Measurements from ENCODE around the gene VMO1.

VMO1 gene

DNA sequence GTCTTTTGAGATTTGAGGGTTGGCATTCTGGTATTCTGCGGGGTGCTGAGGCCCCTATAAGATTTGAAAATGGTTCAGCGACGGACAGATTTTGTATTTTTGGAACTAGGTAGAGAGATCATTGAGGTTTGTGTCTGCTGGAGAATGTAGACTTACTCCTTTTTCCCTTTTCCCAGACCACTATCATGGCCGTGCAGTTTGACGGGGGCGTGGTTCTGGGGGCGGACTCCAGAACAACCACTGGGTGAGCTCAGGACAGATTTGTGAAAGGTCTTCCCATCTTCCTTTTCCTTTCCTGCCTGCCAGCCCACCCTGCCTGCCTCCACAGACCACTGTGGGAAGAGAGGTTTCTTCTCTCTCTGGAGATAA lies 10.4 kb upstream of the VMO1 start:
- peak; percentile 76 for DNase-seq (ENCODE audit: low read depth)
- peaks cover 9% of the 10 kb centered on the region for H3K4me1 ChIP-seq (ENCODE audit: control insufficient read depth, insufficient read depth, low read length)
- no peaks in the 10 kb centered on the region for H3K9me3 ChIP-seq (ENCODE audit: control insufficient read depth, low read length)
- H3K9ac ChIP-seq (ENCODE audit: low read length), result peak overlapping the region; percentile 97
- peaks cover 17% of the 10 kb centered on the region for H3K36me3 ChIP-seq (ENCODE audit: control insufficient read depth, insufficient read depth, low read length, severe bottlenecking)
- no peaks in the 10 kb centered on the region for H3K27me3 ChIP-seq (replicated peaks; ENCODE audit: control insufficient read depth, insufficient read depth, low read length)
- H3K4me3 ChIP-seq (ENCODE audit: low read length), result peak overlapping the region; percentile 97

DNA sequence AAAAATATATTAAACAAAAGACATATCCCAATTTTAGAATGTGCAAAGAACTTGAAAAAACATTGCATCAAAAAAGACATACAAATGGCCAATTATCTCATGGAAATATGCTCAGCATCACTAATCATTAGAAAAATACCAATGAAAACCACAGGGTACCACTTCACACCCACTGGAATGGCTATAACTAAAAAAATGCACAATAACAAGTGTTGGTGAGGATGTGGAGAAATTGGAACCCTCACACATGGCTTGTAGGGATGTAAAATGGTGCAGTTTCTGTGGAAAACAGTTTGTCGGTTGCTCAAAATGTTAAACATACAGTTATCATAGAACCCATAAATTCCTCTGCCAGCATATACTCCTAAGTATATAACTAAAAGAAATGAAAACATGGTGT lies 9.0 kb upstream of the VMO1 start:
- no peak for DNase-seq (ENCODE audit: low read depth)
- Histone ChIP-seq H3K27me3 (replicated peaks; ENCODE audit: control insufficient read depth, insufficient read depth, low read length) (no peaks in the 10 kb centered on the region), H3K36me3 (ENCODE audit: control insufficient read depth, insufficient read depth, low read length, severe bottlenecking) (peaks cover 17% of the 10 kb centered on the region), H3K9ac (ENCODE audit: low read length) (no peak overlapping the region), H3K4me1 (ENCODE audit: control insufficient read depth, insufficient read depth, low read length) (peaks cover 12% of the 10 kb centered on the region), H3K4me3 (ENCODE audit: low read length) (peak overlapping the region; percentile 97), H3K9me3 (ENCODE audit: control insufficient read depth, low read length) (no peaks in the 10 kb centered on the region)

DNA sequence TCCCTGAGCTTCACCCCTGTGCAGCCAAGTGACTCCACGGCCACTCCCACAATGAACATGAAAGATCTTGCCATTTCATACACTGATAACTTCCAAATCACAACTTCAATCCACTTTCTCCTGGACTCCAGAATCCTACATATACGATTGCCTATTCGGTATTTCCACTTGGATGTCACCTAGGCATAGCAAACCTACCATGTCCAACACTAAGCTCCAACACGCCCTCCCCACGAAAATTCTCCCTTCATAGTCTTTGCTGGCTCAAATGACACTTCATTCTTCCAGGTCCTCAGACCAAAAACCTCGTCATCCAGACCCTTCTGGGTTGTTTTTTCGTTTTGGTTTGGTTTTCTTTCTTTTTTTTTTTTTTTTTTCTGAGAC lies 4.5 kb upstream of the VMO1 start:
- peaks cover 1% of the 10 kb centered on the region for H3K27me3 ChIP-seq (replicated peaks; ENCODE audit: control insufficient read depth, insufficient read depth, low read length)
- peak overlapping the region; percentile 79 for H3K4me3 ChIP-seq (ENCODE audit: low read length)
- H3K9me3 ChIP-seq (ENCODE audit: control insufficient read depth, low read length), result no peaks in the 10 kb centered on the region
- H3K36me3 ChIP-seq (ENCODE audit: control insufficient read depth, insufficient read depth, low read length, severe bottlenecking), result no peaks in the 10 kb centered on the region
- peak overlapping the region; percentile 89 for H3K9ac ChIP-seq (ENCODE audit: low read length)
- H3K4me1 ChIP-seq (ENCODE audit: control insufficient read depth, insufficient read depth, low read length), result peaks cover 27% of the 10 kb centered on the region
- DNase-seq (ENCODE audit: low read depth), result no peak

DNA sequence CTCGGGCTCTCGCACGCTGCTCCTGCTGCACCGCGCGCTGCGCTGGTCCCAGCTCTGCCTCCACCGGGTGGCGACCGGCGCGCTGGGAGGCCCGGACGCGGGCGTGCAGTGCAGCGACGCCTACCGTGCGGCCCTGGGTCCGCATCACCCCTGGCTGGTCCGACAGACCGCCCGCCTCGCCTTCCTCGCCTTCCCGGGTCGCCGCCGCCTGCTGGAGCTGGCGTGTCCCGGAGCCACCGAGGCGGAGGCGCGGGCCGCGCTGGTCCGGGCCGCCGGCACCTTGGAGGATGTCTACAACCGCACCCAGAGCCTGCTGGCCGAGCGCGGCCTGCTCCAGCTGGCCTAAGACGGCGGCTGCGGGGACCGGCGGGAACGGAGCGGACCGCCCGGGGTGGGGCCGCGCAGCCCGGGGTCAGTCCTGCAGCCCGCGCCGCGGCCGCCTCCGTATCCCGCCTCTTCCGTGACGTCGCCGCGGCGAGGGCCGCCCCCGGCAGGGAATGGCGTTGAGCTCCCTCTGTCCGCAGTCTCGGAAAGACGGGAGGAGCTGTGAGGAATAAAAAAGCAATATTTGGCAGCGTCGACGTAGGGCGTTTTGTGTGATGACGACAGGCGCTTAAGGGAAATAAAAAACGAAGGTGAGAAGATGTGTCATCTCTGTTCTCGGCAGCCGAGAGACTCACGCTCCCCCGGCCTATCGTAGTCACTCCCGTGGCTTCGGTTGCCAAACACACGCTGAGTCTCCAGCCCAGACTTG lies 4.0 kb upstream of the VMO1 start:
- H3K4me1 ChIP-seq (ENCODE audit: control insufficient read depth, insufficient read depth, low read length), result peaks cover 31% of the 10 kb centered on the region
- DNase-seq (ENCODE audit: low read depth), result peak; percentile 94
- H3K4me3 ChIP-seq (ENCODE audit: low read length), result peak overlapping the region; percentile 79
- H3K9ac ChIP-seq (ENCODE audit: low read length), result peak overlapping the region; percentile 89
- no peaks in the 10 kb centered on the region for H3K9me3 ChIP-seq (ENCODE audit: control insufficient read depth, low read length)
- H3K27me3 ChIP-seq (replicated peaks; ENCODE audit: control insufficient read depth, insufficient read depth, low read length), result peaks cover 7% of the 10 kb centered on the region
- no peaks in the 10 kb centered on the region for H3K36me3 ChIP-seq (ENCODE audit: control insufficient read depth, insufficient read depth, low read length, severe bottlenecking)

DNA sequence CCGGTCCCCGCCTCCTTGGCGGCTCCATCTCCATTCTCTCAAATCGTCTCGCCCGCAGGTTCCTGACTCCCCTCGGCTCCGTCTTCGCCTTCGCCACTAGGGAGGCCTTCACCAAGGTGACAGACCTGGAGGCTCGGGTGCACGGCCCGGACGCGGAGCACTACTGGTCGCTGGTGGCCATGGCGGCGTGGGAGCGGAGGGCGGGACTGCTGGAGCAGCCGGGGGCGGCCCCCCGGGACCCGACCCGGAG lies 3.5 kb upstream of the VMO1 start:
- peaks cover 8% of the 10 kb centered on the region for H3K27me3 ChIP-seq (replicated peaks; ENCODE audit: control insufficient read depth, insufficient read depth, low read length)

DNA sequence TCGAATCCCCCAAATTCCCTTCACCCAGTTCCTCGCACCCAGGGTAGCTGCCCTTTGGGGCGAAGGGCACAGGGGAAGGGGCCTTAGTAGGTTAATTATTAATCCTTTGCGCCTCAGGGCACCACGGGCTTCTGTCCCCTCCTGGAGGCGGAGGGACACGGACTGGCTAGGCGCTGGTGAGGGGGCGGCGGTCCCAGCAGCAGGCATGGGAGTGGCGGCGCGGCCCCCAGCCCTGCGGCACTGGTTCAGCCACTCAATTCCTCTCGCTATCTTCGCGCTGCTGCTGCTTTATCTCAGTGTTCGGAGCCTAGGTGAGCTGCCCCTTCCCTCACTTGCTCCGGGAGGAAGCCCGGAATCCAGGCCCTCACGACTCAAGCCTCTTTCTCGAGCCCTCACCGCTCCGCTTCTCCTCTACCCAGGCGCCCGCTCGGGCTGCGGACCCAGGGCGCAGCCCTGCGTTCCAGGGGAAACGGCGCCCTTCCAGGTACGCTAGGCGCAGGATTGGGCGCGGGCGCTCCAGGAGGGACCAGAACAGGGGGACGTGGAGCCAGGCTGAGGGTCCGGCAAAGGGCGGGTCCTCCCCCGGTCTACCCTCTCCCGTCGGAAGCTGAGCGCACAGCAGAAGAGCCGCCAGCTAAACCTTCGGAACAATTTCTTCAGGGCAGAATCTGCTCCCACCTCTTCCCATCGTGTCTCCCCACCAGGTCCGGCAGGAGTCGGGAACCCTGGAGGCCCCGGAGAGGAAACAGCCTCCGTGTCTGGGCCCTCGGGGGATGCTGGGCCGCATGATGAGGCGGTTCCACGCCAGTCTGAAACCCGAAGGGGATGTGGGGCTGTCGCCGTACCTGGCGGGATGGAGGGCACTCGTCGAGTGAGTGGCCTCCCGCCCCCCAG lies 2.9 kb upstream of the VMO1 start, which contains the start of gene GLTPD2:
GLTPD2 (plus strand) TSS at position 158 of the 894 bp plus-strand sequence; CDS start at position 206, 48 bp downstream.
- peaks cover 10% of the 10 kb centered on the region for H3K27me3 ChIP-seq (replicated peaks; ENCODE audit: control insufficient read depth, insufficient read depth, low read length)
- no peaks in the 10 kb centered on the region for H3K9me3 ChIP-seq (ENCODE audit: control insufficient read depth, low read length)
- H3K4me3 ChIP-seq (ENCODE audit: low read length), result peak within 1 kb of the TSS; percentile 79
- H3K9ac ChIP-seq (ENCODE audit: low read length), result peak within 1 kb of the TSS; percentile 89
- H3K4me1 ChIP-seq (ENCODE audit: control insufficient read depth, insufficient read depth, low read length), result peaks cover 31% of the 10 kb centered on the region
- no peaks in the 10 kb centered on the region for H3K36me3 ChIP-seq (ENCODE audit: control insufficient read depth, insufficient read depth, low read length, severe bottlenecking)
- no peak for DNase-seq (ENCODE audit: low read depth)

More for the DNA sequence above, 3.5 kb upstream of the VMO1 start:
- no peaks in the 10 kb centered on the region for H3K9me3 ChIP-seq (ENCODE audit: control insufficient read depth, low read length)
- peak overlapping the region; percentile 89 for H3K9ac ChIP-seq (ENCODE audit: low read length)
- H3K36me3 ChIP-seq (ENCODE audit: control insufficient read depth, insufficient read depth, low read length, severe bottlenecking), result no peaks in the 10 kb centered on the region
- DNase-seq (ENCODE audit: low read depth), result no peak
- H3K4me3 ChIP-seq (ENCODE audit: low read length), result peak overlapping the region; percentile 79
- H3K4me1 ChIP-seq (ENCODE audit: control insufficient read depth, insufficient read depth, low read length), result peaks cover 31% of the 10 kb centered on the region

DNA sequence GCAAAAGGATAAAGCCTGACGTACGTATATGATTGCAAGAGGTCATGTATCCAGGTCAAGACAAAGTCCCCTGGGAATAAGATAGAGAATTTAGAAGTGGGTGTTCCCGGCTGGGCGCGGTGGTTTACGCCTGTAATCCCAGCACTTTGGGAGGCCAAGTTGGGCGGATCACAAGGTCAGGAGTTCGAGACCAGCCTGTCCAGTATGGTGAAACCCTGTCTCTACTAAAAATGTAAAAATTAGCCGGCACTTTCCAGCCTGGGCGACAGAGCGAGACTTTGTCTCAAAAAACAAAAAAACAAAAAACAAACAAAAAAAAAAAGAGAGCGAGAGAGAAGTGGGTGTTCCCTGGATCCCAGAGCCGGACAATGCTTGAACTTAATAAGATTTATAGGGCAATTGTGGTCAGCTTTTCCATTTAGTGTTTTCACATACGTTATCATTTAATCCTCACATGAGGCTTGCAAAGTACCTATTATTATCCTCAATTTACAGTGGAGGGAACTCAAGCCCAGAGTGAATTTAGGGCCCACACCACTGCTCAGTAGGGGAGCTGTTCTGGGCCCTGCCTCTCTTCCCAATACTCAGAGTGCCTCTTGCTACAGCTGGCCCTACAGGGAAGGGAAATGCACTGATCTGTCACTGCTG lies 2.1 kb upstream of the VMO1 start:
- no peaks in the 10 kb centered on the region for H3K36me3 ChIP-seq (ENCODE audit: control insufficient read depth, insufficient read depth, low read length, severe bottlenecking)
- no peak overlapping the region for H3K9ac ChIP-seq (ENCODE audit: low read length)
- H3K27me3 ChIP-seq (replicated peaks; ENCODE audit: control insufficient read depth, insufficient read depth, low read length), result peaks cover 18% of the 10 kb centered on the region
- no peaks in the 10 kb centered on the region for H3K9me3 ChIP-seq (ENCODE audit: control insufficient read depth, low read length)
- H3K4me1 ChIP-seq (ENCODE audit: control insufficient read depth, insufficient read depth, low read length), result peaks cover 31% of the 10 kb centered on the region
- H3K4me3 ChIP-seq (ENCODE audit: low read length), result no peak overlapping the region
- DNase-seq (ENCODE audit: low read depth), result no peak

DNA sequence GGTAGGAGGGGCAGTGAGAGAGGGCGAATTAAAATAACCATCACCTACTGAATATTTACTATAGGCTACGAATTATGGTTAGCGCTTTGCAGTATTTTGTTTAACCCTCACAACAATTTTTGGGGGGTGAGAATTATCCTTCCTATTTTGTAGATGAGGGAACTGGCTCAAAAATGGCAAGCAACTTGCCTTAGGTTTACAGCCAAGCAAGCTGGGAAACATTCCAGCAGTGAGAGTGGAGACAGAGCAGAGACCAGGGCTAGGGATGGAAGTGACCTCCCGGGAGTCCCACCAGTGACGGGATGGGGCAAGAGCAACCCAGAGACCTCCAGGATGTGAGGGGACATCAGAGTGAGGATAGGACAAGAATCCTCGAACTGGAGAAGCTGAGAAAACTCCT lies 352 bp upstream of the VMO1 start:
- H3K27me3 ChIP-seq (replicated peaks; ENCODE audit: control insufficient read depth, insufficient read depth, low read length), result peaks cover 29% of the 10 kb centered on the region
- peak overlapping the region; percentile 14 for H3K9ac ChIP-seq (ENCODE audit: low read length)
- H3K9me3 ChIP-seq (ENCODE audit: control insufficient read depth, low read length), result no peaks in the 10 kb centered on the region
- peaks cover 31% of the 10 kb centered on the region for H3K4me1 ChIP-seq (ENCODE audit: control insufficient read depth, insufficient read depth, low read length)
- DNase-seq (ENCODE audit: low read depth), result peak; percentile 30
- peak overlapping the region; percentile 54 for H3K4me3 ChIP-seq (ENCODE audit: low read length)
- no peaks in the 10 kb centered on the region for H3K36me3 ChIP-seq (ENCODE audit: control insufficient read depth, insufficient read depth, low read length, severe bottlenecking)

DNA sequence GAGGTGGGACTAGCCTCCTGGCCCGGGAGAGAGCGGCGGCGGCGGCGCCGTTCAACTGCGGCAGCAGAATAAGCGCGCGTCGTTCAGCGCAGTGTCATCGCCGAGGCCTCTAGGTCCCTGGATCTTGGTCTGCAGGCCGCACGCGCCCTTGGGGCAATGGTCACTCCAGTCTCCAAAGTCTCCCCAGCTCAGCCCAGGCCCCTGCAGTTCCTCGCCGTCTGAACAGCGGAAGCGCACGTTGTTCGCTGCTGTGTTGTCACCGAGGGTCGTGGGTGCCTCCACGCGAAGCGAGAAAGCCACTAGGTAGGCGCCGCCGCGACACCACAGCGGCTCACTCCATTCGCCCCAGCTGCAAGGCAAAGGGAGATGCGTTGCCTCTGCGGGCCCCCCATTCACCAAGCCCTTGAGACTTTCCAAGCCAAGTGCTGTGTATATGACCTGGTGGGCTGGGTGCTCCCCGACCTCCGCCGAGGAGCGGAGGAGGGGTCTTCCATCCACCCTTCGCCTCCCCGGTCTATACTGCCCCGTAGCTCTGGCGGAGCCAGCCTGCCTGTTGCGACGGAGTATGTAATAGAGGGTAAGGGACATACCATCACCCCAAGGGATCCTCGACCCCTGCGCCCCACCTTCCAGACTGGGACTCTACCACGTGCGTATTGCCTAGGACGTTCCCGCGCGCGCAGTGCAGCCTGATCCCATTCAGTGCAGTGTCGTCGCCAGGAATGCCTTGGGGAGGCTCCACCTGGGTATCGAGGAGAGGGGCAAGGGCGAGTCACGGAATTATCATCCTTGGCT lies 656 bp downstream of the VMO1 start:
- Histone ChIP-seq H3K4me3 (ENCODE audit: low read length) (peak overlapping the region; percentile 54), H3K4me1 (ENCODE audit: control insufficient read depth, insufficient read depth, low read length) (peaks cover 28% of the 10 kb centered on the region), H3K36me3 (ENCODE audit: control insufficient read depth, insufficient read depth, low read length, severe bottlenecking) (no peaks in the 10 kb centered on the region), H3K27me3 (replicated peaks; ENCODE audit: control insufficient read depth, insufficient read depth, low read length) (peaks cover 33% of the 10 kb centered on the region), H3K9ac (ENCODE audit: low read length) (peak overlapping the region; percentile 14), H3K9me3 (ENCODE audit: control insufficient read depth, low read length) (no peaks in the 10 kb centered on the region)
- no peak for DNase-seq (ENCODE audit: low read depth)

DNA sequence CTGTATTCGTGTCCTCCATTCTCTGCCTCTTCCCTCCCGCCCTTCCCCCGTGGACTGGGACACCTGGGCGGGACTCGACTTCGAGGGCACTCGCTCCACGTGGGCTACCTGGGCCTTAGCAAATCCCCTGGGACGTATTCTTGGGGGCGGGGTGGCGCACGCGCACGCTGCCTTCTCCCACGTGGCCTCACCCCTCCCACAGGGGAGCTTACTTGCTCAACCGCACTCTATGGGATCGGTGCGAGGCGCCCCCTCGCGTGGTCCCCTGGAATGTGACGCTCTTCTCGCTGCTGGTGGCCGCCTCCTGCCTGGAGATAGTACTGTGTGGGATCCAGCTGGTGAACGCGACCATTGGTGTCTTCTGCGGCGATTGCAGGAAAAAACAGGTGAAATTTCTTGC lies 3.5 kb downstream of the VMO1 start:
- Histone ChIP-seq H3K36me3 (ENCODE audit: control insufficient read depth, insufficient read depth, low read length, severe bottlenecking) (no peaks in the 10 kb centered on the region), H3K9ac (ENCODE audit: low read length) (no peak overlapping the region), H3K4me1 (ENCODE audit: control insufficient read depth, insufficient read depth, low read length) (peaks cover 18% of the 10 kb centered on the region), H3K27me3 (replicated peaks; ENCODE audit: control insufficient read depth, insufficient read depth, low read length) (peaks cover 46% of the 10 kb centered on the region), H3K4me3 (ENCODE audit: low read length) (no peak overlapping the region), H3K9me3 (ENCODE audit: control insufficient read depth, low read length) (no peaks in the 10 kb centered on the region)
- DNase-seq (ENCODE audit: low read depth), result no peak
